Mesendoderm (in vitro differentiated cells): ENCODE data around the gene KIF6.

Source experiments
- DNase-seq: peaks from one replicate; pipeline ENCODE4 v3.0.0; 2013
- H2AK5ac ChIP-seq: 2 replicates; pipeline ENCODE4 v1.6.1; 2013; ENCODE audit warnings: low read length, inconsistent platforms
- H2BK120ac ChIP-seq: 2 replicates; pipeline ENCODE4 v1.6.1; 2013; ENCODE audit warnings: low read depth, mild to moderate bottlenecking, low read length, moderate library complexity, mixed read lengths
- H2BK15ac ChIP-seq: replicated peaks from 2 replicates; pipeline ENCODE4 v1.6.1; 2013; ENCODE audit warnings: low read depth, mild to moderate bottlenecking, moderate library complexity
- H2BK5ac ChIP-seq: 2 replicates; pipeline ENCODE4 v1.6.1; 2013; ENCODE audit warnings: low read length, inconsistent platforms
- H3K18ac ChIP-seq: 2 replicates; pipeline ENCODE4 v1.6.1; 2013; ENCODE audit warnings: mild to moderate bottlenecking, low read length, mixed read lengths
- H3K23ac ChIP-seq: one replicate; pipeline ENCODE4 v1.6.1; 2013; ENCODE audit warnings: low read length
- H3K27ac ChIP-seq: 2 replicates; pipeline ENCODE4 v1.5.1; 2013; ENCODE audit warnings: low read depth, mild to moderate bottlenecking, inconsistent platforms, low read length, moderate library complexity
- H3K27me3 ChIP-seq: 2 replicates; pipeline ENCODE4 v1.6.1; 2013; ENCODE audit warnings: low read length, control low read depth, mild to moderate bottlenecking, inconsistent platforms; ENCODE audit not compliant: insufficient read depth, poor library complexity
- H3K36me3 ChIP-seq: 2 replicates; pipeline ENCODE4 v1.6.1; 2013; ENCODE audit warnings: low read length, inconsistent platforms; ENCODE audit not compliant: control insufficient read depth, insufficient read depth
- H3K4ac ChIP-seq: one replicate; pipeline ENCODE4 v1.6.1; 2013; ENCODE audit warnings: low read depth, mild to moderate bottlenecking, low read length, moderate library complexity
- H3K4me1 ChIP-seq: 2 replicates; pipeline ENCODE4 v1.6.1; 2013; ENCODE audit warnings: low read depth, low read length, inconsistent platforms; ENCODE audit not compliant: control insufficient read depth
- H3K4me2 ChIP-seq: 2 replicates; pipeline ENCODE4 v1.6.1; 2013; ENCODE audit warnings: low read length
- H3K4me3 ChIP-seq: 2 replicates; pipeline ENCODE4 v1.5.1; 2013; ENCODE audit warnings: mild to moderate bottlenecking, low read length
- H3K56ac ChIP-seq: one replicate; pipeline ENCODE4 v1.6.1; 2013; ENCODE audit warnings: low read length
- H3K79me1 ChIP-seq: 2 replicates; pipeline ENCODE4 v1.6.1; 2013; ENCODE audit warnings: low read length, inconsistent platforms
- H3K79me2 ChIP-seq: 2 replicates; pipeline ENCODE4 v1.6.1; 2013; ENCODE audit warnings: mild to moderate bottlenecking, low read length; ENCODE audit not compliant: control insufficient read depth, insufficient read depth
- H3K9ac ChIP-seq: 2 replicates; pipeline ENCODE4 v1.6.1; 2013; ENCODE audit warnings: low read length, inconsistent platforms
- H4K5ac ChIP-seq: one replicate; pipeline ENCODE4 v1.6.1; 2013; ENCODE audit warnings: low read length
- H4K8ac ChIP-seq: one replicate; pipeline ENCODE4 v1.6.1; 2013; ENCODE audit warnings: low read depth, mild to moderate bottlenecking, control low read depth, low read length, moderate library complexity
- WGBS: extraction: QIAGEN DNeasy Blood & Tissue Kit; methylation state at CpG from one replicate; pipeline ENCODE4 v1.1.7; 2013; ENCODE audit warnings: low lambda C conversion rate, missing lambda C conversion rate; ENCODE audit not compliant: insufficient coverage; ENCODE audit errors: extremely low coverage; 5-methylcytosine and 5-hydroxymethylcytosine counted together

KIF6 gene

GRCh38 chr6:39666706-39667489, 58.3 kb downstream of the KIF6 start:
- H3K23ac ChIP-seq: no peak overlapping the region
- H3K4me1 ChIP-seq: no peaks in the 10 kb centered on the region
- no CpG with 5 or more reads among the region's 9 CpGs for WGBS
- no peaks in the 10 kb centered on the region for H3K27me3 ChIP-seq
- H2BK15ac ChIP-seq: no peak overlapping the region
- H2BK5ac ChIP-seq: no peak overlapping the region
- H2BK120ac ChIP-seq: no peak overlapping the region
- no peak overlapping the region for H3K4ac ChIP-seq
- no peaks in the 10 kb centered on the region for H3K36me3 ChIP-seq
- H4K8ac ChIP-seq: peak overlapping the region; percentile 2
- H3K4me2 ChIP-seq: no peak overlapping the region
- H3K4me3 ChIP-seq: no peak overlapping the region
- H3K79me1 ChIP-seq: no peaks in the 10 kb centered on the region
- no peak overlapping the region for H3K56ac ChIP-seq
- no peak overlapping the region for H3K27ac ChIP-seq
- no peaks in the 10 kb centered on the region for H3K79me2 ChIP-seq
- no peak overlapping the region for H4K5ac ChIP-seq
- H3K9ac ChIP-seq: no peak overlapping the region
- DNase-seq: no peak
- H2AK5ac ChIP-seq: no peak overlapping the region
- no peak overlapping the region for H3K18ac ChIP-seq

DNA sequence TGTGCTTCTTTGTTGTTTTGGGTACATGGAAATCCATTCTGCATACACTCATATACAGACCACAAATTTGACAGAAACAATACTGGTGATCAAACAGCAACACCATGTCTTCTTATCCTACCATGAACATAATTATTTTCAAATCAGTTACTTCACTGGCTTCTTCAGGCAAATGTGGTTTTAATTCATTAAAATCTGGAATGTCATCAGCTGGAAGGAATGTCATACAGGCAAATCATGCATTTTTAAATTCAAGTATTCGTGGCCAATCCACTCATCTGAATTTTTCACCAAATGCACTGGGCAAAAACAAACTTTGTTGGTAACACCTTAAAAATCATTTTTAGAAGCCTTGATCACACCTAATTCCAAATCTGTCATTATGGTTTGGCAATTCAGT, 59.3 kb downstream of the KIF6 start:
- WGBS: no CpG with 5 or more reads among the region's 1 CpG
- no peak overlapping the region for H3K9ac ChIP-seq
- no peak overlapping the region for H2BK120ac ChIP-seq
- H2BK15ac ChIP-seq: no peak overlapping the region
- H2AK5ac ChIP-seq: no peak overlapping the region
- H3K27ac ChIP-seq: no peak overlapping the region
- H3K56ac ChIP-seq: no peak overlapping the region
- H4K5ac ChIP-seq: no peak overlapping the region
- no peak overlapping the region for H3K4me2 ChIP-seq
- no peak overlapping the region for H3K23ac ChIP-seq
- DNase-seq: no peak
- H3K4me1 ChIP-seq: no peaks in the 10 kb centered on the region
- H3K79me2 ChIP-seq: no peaks in the 10 kb centered on the region
- H4K8ac ChIP-seq: no peak overlapping the region
- no peaks in the 10 kb centered on the region for H3K27me3 ChIP-seq
- H2BK5ac ChIP-seq: no peak overlapping the region
- H3K4ac ChIP-seq: no peak overlapping the region
- H3K18ac ChIP-seq: no peak overlapping the region
- no peak overlapping the region for H3K4me3 ChIP-seq
- H3K79me1 ChIP-seq: no peaks in the 10 kb centered on the region
- no peaks in the 10 kb centered on the region for H3K36me3 ChIP-seq

GRCh38 chr6:39664173-39664572, 61.0 kb downstream of the KIF6 start:
- no peak overlapping the region for H4K5ac ChIP-seq
- no peaks in the 10 kb centered on the region for H3K36me3 ChIP-seq
- H3K4me2 ChIP-seq: no peak overlapping the region
- H3K79me2 ChIP-seq: no peaks in the 10 kb centered on the region
- no peak overlapping the region for H3K23ac ChIP-seq
- H3K27ac ChIP-seq: no peak overlapping the region
- no peak overlapping the region for H2BK15ac ChIP-seq
- WGBS: no CpG with 5 or more reads among the region's 4 CpGs
- H3K4me3 ChIP-seq: no peak overlapping the region
- no peak overlapping the region for H3K9ac ChIP-seq
- H2AK5ac ChIP-seq: no peak overlapping the region
- no peaks in the 10 kb centered on the region for H3K4me1 ChIP-seq
- no peak overlapping the region for H3K56ac ChIP-seq
- H4K8ac ChIP-seq: no peak overlapping the region
- no peak overlapping the region for H2BK120ac ChIP-seq
- no peaks in the 10 kb centered on the region for H3K79me1 ChIP-seq
- no peak overlapping the region for H2BK5ac ChIP-seq
- no peak overlapping the region for H3K18ac ChIP-seq
- DNase-seq: no peak
- no peaks in the 10 kb centered on the region for H3K27me3 ChIP-seq
- H3K4ac ChIP-seq: no peak overlapping the region

DNA sequence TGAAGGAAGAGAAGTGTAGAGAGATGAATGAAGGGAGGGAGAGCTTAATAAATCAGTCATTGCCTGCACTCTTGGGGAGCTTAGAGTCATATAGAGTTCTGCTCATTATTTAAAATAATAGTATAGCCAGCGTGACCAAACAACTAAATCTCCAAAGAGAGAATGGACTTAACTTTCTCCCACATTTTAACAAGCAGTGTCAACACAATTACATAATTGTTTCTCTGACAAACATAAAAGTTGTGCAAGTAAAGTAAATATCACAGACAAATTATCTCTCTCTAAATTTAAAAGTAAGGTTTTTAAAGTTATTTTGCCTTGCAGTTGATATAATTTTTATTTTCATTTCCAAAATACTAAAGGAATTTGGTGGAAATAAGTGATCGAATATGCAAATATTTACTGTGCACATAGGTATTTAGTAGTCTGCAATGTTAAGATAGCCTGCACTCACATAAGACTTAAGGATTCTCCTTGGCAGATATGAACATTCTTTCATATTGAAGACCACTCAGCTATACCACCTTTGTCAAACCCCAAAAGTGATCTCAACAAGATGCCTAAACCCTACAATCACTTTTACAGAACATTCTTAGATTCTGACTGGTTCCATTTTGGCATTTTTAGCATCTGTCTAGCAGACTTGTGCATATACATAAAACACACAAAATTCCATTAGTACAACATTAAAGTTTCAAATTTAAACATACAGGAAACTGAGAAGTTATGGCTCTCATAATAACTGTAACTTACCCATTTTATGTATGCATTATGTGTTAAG, 67.7 kb downstream of the KIF6 start:
- no peak overlapping the region for H3K23ac ChIP-seq
- H4K5ac ChIP-seq: no peak overlapping the region
- no peak overlapping the region for H2BK120ac ChIP-seq
- H3K79me2 ChIP-seq: no peaks in the 10 kb centered on the region
- H4K8ac ChIP-seq: no peak overlapping the region
- H2BK5ac ChIP-seq: no peak overlapping the region
- H3K9ac ChIP-seq: no peak overlapping the region
- no peaks in the 10 kb centered on the region for H3K79me1 ChIP-seq
- H3K4me1 ChIP-seq: no peaks in the 10 kb centered on the region
- no peak for DNase-seq
- no peak overlapping the region for H3K4me2 ChIP-seq
- no peak overlapping the region for H3K18ac ChIP-seq
- H3K27ac ChIP-seq: no peak overlapping the region
- no peak overlapping the region for H3K56ac ChIP-seq
- no peaks in the 10 kb centered on the region for H3K27me3 ChIP-seq
- no peak overlapping the region for H2BK15ac ChIP-seq
- H3K4ac ChIP-seq: no peak overlapping the region
- H2AK5ac ChIP-seq: no peak overlapping the region
- H3K4me3 ChIP-seq: no peak overlapping the region
- no CpG with 5 or more reads among the region's 2 CpGs for WGBS
- H3K36me3 ChIP-seq: no peaks in the 10 kb centered on the region

DNA sequence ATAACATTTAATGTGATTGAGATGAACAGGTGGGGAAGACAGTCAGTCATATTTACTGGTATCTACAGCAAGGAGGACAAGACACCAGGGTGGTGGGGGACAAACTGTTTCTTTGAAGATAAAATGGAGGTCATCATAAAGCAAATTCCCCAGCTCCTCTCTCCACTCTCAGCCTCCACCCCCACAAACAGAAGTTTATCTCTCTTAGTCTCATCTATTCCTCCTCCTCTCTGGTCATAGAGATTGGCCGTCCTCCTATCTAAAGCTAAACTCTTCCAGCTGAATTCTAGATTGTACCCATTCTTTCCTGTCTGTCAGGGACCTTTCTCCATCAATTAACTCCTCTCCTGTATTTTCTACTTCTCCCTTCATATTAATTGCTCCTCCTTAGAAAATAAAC, 71.1 kb downstream of the KIF6 start:
- Histone ChIP-seq H3K4me2 (no peak overlapping the region), H2AK5ac (no peak overlapping the region), H2BK120ac (no peak overlapping the region), H3K56ac (no peak overlapping the region), H4K8ac (no peak overlapping the region), H2BK15ac (no peak overlapping the region), H4K5ac (no peak overlapping the region), H3K23ac (no peak overlapping the region), H3K79me1 (no peaks in the 10 kb centered on the region), H3K4me3 (no peak overlapping the region), H3K18ac (no peak overlapping the region), H3K27me3 (no peaks in the 10 kb centered on the region), H3K4me1 (no peaks in the 10 kb centered on the region), H3K36me3 (no peaks in the 10 kb centered on the region), H3K9ac (no peak overlapping the region), H3K27ac (no peak overlapping the region), H2BK5ac (no peak overlapping the region), H3K79me2 (no peaks in the 10 kb centered on the region), H3K4ac (no peak overlapping the region)
- DNase-seq: no peak
- WGBS: no CpG with 5 or more reads among the region's 1 CpG
